ENCODE results near the gene COX6B2.

COX6B2 gene

GRCh38 chr19:55311797-55312196 lies 42.7 kb downstream of the COX6B2 start:
- no peak for DNase-seq

- DNase-seq: no peak
Observed at GRCh38 chr19:55311397-55311796, 43.1 kb downstream of the COX6B2 start.

- no peak for DNase-seq
Observed at GRCh38 chr19:55310498-55310897, 44.0 kb downstream of the COX6B2 start.

- no peak for DNase-seq
Observed at GRCh38 chr19:55309448-55309847, 45.1 kb downstream of the COX6B2 start.

GRCh38 chr19:55308281-55308680 lies 46.2 kb downstream of the COX6B2 start:
- DNase-seq: no peak

- no peak for DNase-seq
Observed at GRCh38 chr19:55306712-55307111, 47.8 kb downstream of the COX6B2 start.

- no peak for DNase-seq
Observed at GRCh38 chr19:55305983-55306562, 48.4 kb downstream of the COX6B2 start.

GRCh38 chr19:55305491-55305890 lies 49.0 kb downstream of the COX6B2 start:
- DNase-seq: peak; percentile 15

GRCh38 chr19:55304980-55305379 lies 49.5 kb downstream of the COX6B2 start:
- DNase-seq: no peak

GRCh38 chr19:55304279-55304978 lies 50.1 kb downstream of the COX6B2 start:
- DNase-seq: no peak

GRCh38 chr19:55303477-55303876 lies 51.0 kb downstream of the COX6B2 start:
- DNase-seq: no peak

- DNase-seq: no peak
Observed at GRCh38 chr19:55302318-55302703, 52.2 kb downstream of the COX6B2 start.

- peak; percentile 65 for DNase-seq
Observed at GRCh38 chr19:55301459-55302317, 52.8 kb downstream of the COX6B2 start.

- DNase-seq: no peak
Observed at GRCh38 chr19:55300886-55301458, 53.5 kb downstream of the COX6B2 start.

GRCh38 chr19:55299991-55300390 lies 54.5 kb downstream of the COX6B2 start:
- no peak for DNase-seq
